Lung (tissue), 12 donors: ENCODE data around the gene SNAPC1. TPM values are rescaled to one million over a fixed set of nuclear protein-coding genes. Genes with fewer than 3 reads are reported as not detected.

ENCODE experiments used
- ATAC-seq: fragments of 200-7000 bp; cut with Tn5 transposase; one replicate; pipeline ENCODE4 v1.9.1; 2020; ENCODE audit warnings: moderate number of reproducible peaks; ENCODE audit not compliant: insufficient read depth, low FRiP score
- DNase-seq, 3 donors: peaks; one replicate each; pipeline ENCODE4 v3.0.0-alpha.2; 2013 to 2017
- H3K27ac ChIP-seq, 2 donors: one replicate each; pipeline ENCODE4 v1.5.1; 2013; ENCODE audit warnings: mild to moderate bottlenecking in 2 of 2, moderate library complexity in 2 of 2, control low read depth in 1 of 2, inconsistent platforms in 1 of 2, low read depth in 1 of 2, low read length in 1 of 2
- H3K27me3 ChIP-seq, 3 donors: one replicate each; pipeline ENCODE4 v1.5.1; 2013; ENCODE audit warnings: low read length in 2 of 3; ENCODE audit not compliant: control insufficient read depth in 3 of 3, insufficient read depth in 3 of 3
- H3K36me3 ChIP-seq, 4 donors: one replicate each; pipeline ENCODE4 v1.5.1; 2013; ENCODE audit warnings: low read length in 4 of 4, mild to moderate bottlenecking in 1 of 4, moderate library complexity in 1 of 4; ENCODE audit not compliant: control insufficient read depth in 4 of 4, insufficient read depth in 4 of 4
- H3K4me1 ChIP-seq, 5 donors: one replicate each; pipeline ENCODE4 v1.5.1; 2013; ENCODE audit warnings: low read length in 5 of 5, mild to moderate bottlenecking in 2 of 5, moderate library complexity in 1 of 5; ENCODE audit not compliant: control insufficient read depth in 5 of 5, insufficient read depth in 5 of 5
- H3K4me3 ChIP-seq: one replicate; pipeline ENCODE4 v1.5.1; 2013; ENCODE audit warnings: mild to moderate bottlenecking, control low read depth, moderate library complexity
- H3K9ac ChIP-seq, 2 donors: one replicate each; pipeline ENCODE4 v1.5.1; 2013; ENCODE audit warnings: low read length in 2 of 2, control low read depth in 1 of 2; ENCODE audit not compliant: insufficient read depth in 1 of 2
- H3K9me3 ChIP-seq, 4 donors: one replicate each; pipeline ENCODE4 v1.5.1; 2013; ENCODE audit warnings: low read length in 3 of 4, mild to moderate bottlenecking in 1 of 4, moderate library complexity in 1 of 4; ENCODE audit not compliant: control insufficient read depth in 4 of 4, insufficient read depth in 3 of 4
- WGBS, 2 donors: extraction: QIAGEN DNeasy Blood & Tissue Kit; methylation state at CpG; one replicate each; pipeline ENCODE4 v1.1.7; 2013; 5-methylcytosine and 5-hydroxymethylcytosine counted together
- polyA plus RNA-seq, 2 donors: library from polyadenylated mRNA; stranded (reverse); fragments of 200-250 nt; gene quantifications; one replicate each; pipeline ENCODE4 v1.2.1, GENCODE V29; 2013
- total RNA-seq, 2 donors: library from RNA; depleted of rRNA in 1 of 2; stranded (reverse); fragments of >200 nt in 1 of 2; gene quantifications; one replicate each; pipeline ENCODE4 v1.2.1, GENCODE V29; 2014 to 2021
- TF ChIP-seq, protein P1 (sequence below): IDR thresholded peaks from 2 replicates; pipeline ENCODE4 v1.5.1; 2012; ENCODE audit warnings: mild to moderate bottlenecking; ENCODE audit errors: control extremely low read depth, extremely low read depth
- donor health status: control.
- donor health status: control.
- donor health status: Bipolar disorder and iron deficiency.
- donor health status: healthy.
- donor health status: DM: yes; HTN: yes; CAD: no.

SNAPC1 gene
- total and polyA plus RNA-seq, 4 donors: 4.2 to 9.5 (median 6.8) TPM

DNA sequence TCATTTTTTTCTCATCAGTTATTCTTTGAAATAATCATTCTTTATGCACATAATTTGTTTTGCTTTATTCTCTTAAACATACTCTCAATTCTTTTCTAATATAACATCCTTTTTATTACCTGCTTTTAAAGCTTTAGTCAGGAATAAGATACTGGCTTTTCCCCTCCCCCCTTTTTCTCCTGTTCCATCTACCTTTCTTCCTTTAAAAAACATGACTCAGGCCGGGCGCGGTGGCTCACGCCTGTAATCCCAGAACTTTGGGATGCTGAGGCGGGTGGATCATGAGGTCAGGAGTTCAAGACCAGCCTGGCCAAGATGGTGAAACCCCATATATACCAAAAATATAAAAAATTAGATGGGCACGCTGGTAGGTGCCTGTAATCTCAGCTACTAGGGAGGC lies 41.5 kb upstream of the SNAPC1 start:
- Histone ChIP-seq H3K36me3 (peaks cover 6 to 29% (median 9%) of the 10 kb centered on the region in 4 donors), H3K9me3 (no peaks in the 10 kb centered on the region), H3K27me3 (no peaks in the 10 kb centered on the region), H3K4me3 (no peak overlapping the region), H3K9ac (no peak overlapping the region), H3K4me1 (peaks cover 0 to 22% (median 11%) of the 10 kb centered on the region in 5 donors), H3K27ac (no peak overlapping the region)
- TF ChIP-seq, protein P1, sequence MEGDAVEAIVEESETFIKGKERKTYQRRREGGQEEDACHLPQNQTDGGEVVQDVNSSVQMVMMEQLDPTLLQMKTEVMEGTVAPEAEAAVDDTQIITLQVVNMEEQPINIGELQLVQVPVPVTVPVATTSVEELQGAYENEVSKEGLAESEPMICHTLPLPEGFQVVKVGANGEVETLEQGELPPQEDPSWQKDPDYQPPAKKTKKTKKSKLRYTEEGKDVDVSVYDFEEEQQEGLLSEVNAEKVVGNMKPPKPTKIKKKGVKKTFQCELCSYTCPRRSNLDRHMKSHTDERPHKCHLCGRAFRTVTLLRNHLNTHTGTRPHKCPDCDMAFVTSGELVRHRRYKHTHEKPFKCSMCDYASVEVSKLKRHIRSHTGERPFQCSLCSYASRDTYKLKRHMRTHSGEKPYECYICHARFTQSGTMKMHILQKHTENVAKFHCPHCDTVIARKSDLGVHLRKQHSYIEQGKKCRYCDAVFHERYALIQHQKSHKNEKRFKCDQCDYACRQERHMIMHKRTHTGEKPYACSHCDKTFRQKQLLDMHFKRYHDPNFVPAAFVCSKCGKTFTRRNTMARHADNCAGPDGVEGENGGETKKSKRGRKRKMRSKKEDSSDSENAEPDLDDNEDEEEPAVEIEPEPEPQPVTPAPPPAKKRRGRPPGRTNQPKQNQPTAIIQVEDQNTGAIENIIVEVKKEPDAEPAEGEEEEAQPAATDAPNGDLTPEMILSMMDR: no peak
- no peak for ATAC-seq
- DNase-seq: no peak
- WGBS, 2 donors: 76 to 78% methylated on average over 6 of the region's 6 CpGs

DNA sequence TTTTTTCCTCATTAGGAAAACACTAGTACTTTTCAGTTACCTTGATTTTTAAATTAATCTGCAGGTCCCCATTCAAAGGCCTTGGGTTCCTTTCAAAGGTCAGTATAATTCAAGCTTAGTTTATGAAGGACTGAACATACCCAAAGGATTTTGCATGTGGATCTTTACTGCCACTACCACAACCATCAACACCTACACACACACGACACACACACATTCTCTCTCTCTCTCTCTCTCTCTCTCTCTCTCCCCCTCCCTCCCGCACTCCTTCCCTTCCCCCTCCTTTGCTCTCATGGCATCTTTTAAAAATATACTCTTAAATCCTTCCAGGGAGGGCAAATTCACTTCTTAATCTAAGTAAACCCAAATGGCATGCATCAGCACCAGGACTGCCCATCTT lies 38.1 kb upstream of the SNAPC1 start:
- Histone ChIP-seq H3K4me1 (peaks cover 0 to 11% (median 9%) of the 10 kb centered on the region in 5 donors), H3K27me3 (no peaks in the 10 kb centered on the region), H3K27ac (no peak overlapping the region), H3K9me3 (no peaks in the 10 kb centered on the region), H3K9ac (no peak overlapping the region), H3K36me3 (peaks cover 13 to 51% (median 23%) of the 10 kb centered on the region in 4 donors), H3K4me3 (no peak overlapping the region)
- ATAC-seq (no peak), DNase-seq (no peak)
- WGBS, 2 donors: 89 to 90% methylated on average over 2 of the region's 2 CpGs
- TF ChIP-seq, protein P1: no peak

DNA sequence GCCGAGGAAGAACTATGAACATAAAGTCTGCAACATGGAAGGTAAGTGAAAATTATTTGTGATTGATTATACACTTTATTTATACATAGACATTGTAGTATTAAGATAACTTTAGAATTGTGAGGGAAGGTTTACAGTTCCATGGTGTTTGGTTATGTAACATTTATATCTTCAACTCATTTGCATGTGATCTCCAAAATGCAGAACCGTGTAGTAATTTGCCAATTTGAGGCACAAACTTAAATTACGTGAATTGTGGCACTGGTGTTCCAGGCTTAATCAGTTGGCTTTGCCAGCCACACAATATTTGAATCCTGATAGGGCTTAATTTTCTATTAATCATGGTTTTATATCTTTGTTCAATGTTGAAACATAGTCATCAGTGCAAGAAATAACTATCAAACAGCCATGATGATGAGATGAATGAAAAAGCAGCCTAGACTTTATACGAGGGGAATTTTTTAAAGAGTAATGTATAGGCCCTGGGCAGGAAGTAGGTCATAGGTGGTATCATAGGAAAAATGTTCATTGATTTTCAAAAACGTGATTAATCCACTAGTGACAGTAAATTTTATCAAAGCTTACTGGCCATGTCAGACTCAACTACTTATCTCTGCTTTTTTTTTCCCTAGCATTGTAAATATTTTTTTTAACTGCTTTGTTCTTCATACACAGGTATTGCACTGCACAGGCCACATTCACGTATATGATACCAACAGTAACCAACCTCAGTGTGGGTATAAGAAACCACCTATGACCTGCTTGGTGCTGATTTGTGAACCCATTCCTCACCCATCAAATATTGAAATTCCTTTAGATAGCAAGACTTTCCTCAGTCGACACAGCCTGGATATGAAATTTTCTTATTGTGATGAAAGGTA lies 35.2 kb upstream of the SNAPC1 start:
- Histone ChIP-seq H3K9ac (no peak overlapping the region), H3K27ac (peak overlapping the region in 1 of 2 donors; percentile 9), H3K4me3 (no peak overlapping the region), H3K4me1 (no peaks in the 10 kb centered on the region), H3K9me3 (no peaks in the 10 kb centered on the region), H3K36me3 (peaks cover 12 to 60% (median 31%) of the 10 kb centered on the region in 4 donors), H3K27me3 (no peaks in the 10 kb centered on the region)
- DNase-seq (no peak), ATAC-seq (no peak)
- WGBS, 2 donors: 83 to 85% methylated on average over 7 of the region's 7 CpGs
- TF ChIP-seq, protein P1: no peak
